PFSK-1 (cell line): ENCODE measurements around the gene ADGRA1.

ENCODE experiments used
- FOXP2 ChIP-seq: optimal IDR thresholded peaks from 2 replicates; pipeline ENCODE3; 2011; ENCODE audit warnings: borderline replicate concordance, control low read depth, inconsistent platforms; ENCODE audit not compliant: insufficient read depth; ENCODE audit errors: extremely low read length, extremely low read depth
- POLR2AphosphoS5 ChIP-seq: IDR thresholded peaks from 2 replicates; pipeline ENCODE4 v1.6.1; 2012; ENCODE audit warnings: low read depth, mild to moderate bottlenecking, control low read depth, low read length, moderate library complexity
- SIN3A ChIP-seq: IDR thresholded peaks from 2 replicates; pipeline ENCODE4 v1.6.1; 2012; ENCODE audit warnings: mild to moderate bottlenecking, low read length, moderate library complexity, borderline replicate concordance; ENCODE audit not compliant: insufficient read depth
- TAF1 ChIP-seq: IDR thresholded peaks from 2 replicates; pipeline ENCODE4 v1.6.1; 2012; ENCODE audit warnings: low read length, control low read depth, borderline replicate concordance; ENCODE audit not compliant: insufficient read depth
- TF ChIP-seq, protein P1 (sequence below), 2 experiments: IDR thresholded peaks; 2 replicates each; pipeline versions ENCODE4 v1.6.1 to v1.8.0; 2011 to 2012; ENCODE audit warnings: low read depth in 2 of 2, low read length in 2 of 2, control low read depth in 1 of 2, inconsistent platforms in 1 of 2, mild to moderate bottlenecking in 1 of 2, moderate library complexity in 1 of 2; ENCODE audit not compliant: insufficient read depth in 1 of 2

DNA sequence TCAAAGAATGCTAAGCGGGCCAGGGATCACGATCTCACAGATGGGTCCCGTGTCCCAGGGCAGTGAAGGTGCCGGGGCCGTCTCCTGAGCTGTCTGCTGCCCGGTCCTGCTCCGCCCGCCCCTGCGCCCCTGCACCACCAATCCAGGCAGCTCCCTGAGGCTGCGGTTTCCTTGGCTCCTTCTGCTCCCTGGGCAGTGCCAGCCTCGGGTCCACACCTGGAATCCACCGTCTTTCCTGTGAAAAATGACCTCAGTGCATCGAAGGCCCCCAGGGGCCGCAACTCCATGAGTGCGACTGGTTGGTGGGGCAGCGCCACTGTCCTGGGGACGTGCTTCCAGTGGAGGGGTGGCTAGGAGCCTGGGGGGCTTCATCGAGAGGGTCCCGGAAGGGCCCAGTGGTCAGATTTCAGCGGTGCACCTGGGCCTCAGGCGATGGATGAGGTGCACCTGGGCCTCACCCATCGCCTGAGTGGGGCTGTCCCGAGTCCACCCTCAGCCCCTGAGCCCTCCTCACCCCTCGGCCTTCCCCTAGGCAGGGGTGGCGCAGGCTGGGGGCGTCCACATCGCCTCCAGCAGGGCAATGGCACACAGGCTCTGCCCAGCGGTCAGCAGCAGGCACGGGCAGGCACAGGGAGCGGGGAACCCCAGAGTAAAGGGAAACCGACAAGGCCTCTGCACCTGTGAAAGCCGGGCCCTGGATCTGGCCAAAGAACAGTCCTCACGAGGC, 27.2 kb downstream of the ADGRA1 start:
- TF ChIP-seq TAF1 (no peak), POLR2AphosphoS5 (no peak), SIN3A (no peak), FOXP2 (no peak)
- TF ChIP-seq, protein P1, sequence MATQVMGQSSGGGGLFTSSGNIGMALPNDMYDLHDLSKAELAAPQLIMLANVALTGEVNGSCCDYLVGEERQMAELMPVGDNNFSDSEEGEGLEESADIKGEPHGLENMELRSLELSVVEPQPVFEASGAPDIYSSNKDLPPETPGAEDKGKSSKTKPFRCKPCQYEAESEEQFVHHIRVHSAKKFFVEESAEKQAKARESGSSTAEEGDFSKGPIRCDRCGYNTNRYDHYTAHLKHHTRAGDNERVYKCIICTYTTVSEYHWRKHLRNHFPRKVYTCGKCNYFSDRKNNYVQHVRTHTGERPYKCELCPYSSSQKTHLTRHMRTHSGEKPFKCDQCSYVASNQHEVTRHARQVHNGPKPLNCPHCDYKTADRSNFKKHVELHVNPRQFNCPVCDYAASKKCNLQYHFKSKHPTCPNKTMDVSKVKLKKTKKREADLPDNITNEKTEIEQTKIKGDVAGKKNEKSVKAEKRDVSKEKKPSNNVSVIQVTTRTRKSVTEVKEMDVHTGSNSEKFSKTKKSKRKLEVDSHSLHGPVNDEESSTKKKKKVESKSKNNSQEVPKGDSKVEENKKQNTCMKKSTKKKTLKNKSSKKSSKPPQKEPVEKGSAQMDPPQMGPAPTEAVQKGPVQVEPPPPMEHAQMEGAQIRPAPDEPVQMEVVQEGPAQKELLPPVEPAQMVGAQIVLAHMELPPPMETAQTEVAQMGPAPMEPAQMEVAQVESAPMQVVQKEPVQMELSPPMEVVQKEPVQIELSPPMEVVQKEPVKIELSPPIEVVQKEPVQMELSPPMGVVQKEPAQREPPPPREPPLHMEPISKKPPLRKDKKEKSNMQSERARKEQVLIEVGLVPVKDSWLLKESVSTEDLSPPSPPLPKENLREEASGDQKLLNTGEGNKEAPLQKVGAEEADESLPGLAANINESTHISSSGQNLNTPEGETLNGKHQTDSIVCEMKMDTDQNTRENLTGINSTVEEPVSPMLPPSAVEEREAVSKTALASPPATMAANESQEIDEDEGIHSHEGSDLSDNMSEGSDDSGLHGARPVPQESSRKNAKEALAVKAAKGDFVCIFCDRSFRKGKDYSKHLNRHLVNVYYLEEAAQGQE (IDR thresholded peaks at IDR 0.05; ENCODE audit: insufficient read depth in 1 of 2, low read depth in 2 of 2, low read length in 2 of 2), result no peak
